ENCODE results near the gene UNC13C. TPM values are rescaled to one million over a fixed set of nuclear protein-coding genes. Genes with fewer than 3 reads are reported as not detected.

Gene UNC13C
- total and polyA plus RNA-seq, 2 of the 13 experiments (the other 11 are each of a cell fraction or from before 2014, with no cell fraction given), result 0.04 TPM; not detected in 1

GRCh38 chr15:54515664-54516582 is 537.7 kb downstream of the UNC13C start (continued):
- TF ChIP-seq MAFG (CRISPR knock-in tag; IDR thresholded peaks at IDR 0.05), result no peak
- no peak for TF ChIP-seq ZHX1 (CRISPR knock-in tag; IDR thresholded peaks at IDR 0.05; ENCODE audit: low read depth)
- no peak for TF ChIP-seq PLSCR1 (CRISPR knock-in tag; IDR thresholded peaks at IDR 0.05; ENCODE audit: borderline replicate concordance)

DNA sequence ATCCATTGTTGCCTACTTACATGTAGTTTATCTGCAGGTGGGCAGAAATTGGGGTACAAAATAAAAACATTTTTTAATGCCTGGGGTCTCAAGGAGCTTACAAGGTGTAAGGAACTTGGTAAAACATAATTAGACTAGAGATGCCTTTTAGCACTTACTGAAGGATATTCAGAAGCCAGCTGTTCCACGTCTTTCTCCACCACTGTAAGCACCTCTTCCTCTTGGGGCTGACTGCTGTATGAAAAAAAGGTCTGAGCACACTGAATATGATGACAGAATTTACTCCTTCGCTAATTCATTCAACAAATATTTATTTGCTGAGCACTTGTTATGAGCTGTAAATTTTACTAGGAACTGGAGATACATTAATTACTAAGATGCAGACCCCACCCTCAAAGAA is 539.1 kb downstream of the UNC13C start:
- ChIA-PET CTCF (ENCODE audit: low intra/inter-chr PET ratio, low total read pairs) (no interaction called here), POLR2A (no interaction called here)
- TF ChIP-seq ZNF574 (CRISPR knock-in tag; IDR thresholded peaks at IDR 0.05) (no peak), ZMYM2 (CRISPR knock-in tag; IDR thresholded peaks at IDR 0.05) (no peak)
- FAIRE-seq, result no peak
- 2% methylated on average over 2 of the region's 2 CpGs for WGBS (ENCODE audit: low lambda C conversion rate)
- no peaks in the 10 kb centered on the region for H3K36me3 ChIP-seq (replicated peaks in 1 of 2; ENCODE audit: control insufficient read depth in 1 of 2, insufficient read depth in 2 of 2, low read length in 2 of 2)
- H4K20me1 ChIP-seq (ENCODE audit: insufficient read depth, low read length), result no peaks in the 10 kb centered on the region
- no peak overlapping the region for H3K4me2 ChIP-seq (ENCODE audit: low read depth, low read length)
- no TSS peak for BruUV-seq (replicated peaks)
- no peaks in the 10 kb centered on the region for H3K9me3 ChIP-seq (ENCODE audit: low read length)
- H3K27ac ChIP-seq (ENCODE audit: extremely low read length, insufficient read depth, low read length), result no peak overlapping the region
- no peak overlapping the region for H3K4me3 ChIP-seq (replicated peaks in 1 of 3; ENCODE audit: insufficient read depth in 1 of 3, low read depth in 2 of 3, low read length in 3 of 3)
- H3K79me2 ChIP-seq (ENCODE audit: insufficient read depth, low read length), result no peaks in the 10 kb centered on the region
- ATAC-seq, result no peak
- in situ Hi-C loops (cut with HindIII; ENCODE audit: extremely low pct_ligation_motif_present, low pct_unique_long_range_greater_than_20kb), result no loop called here
- DNase-seq (ENCODE audit: low spot score), result no peak
- no peak overlapping the region for H2AFZ ChIP-seq (ENCODE audit: low read length)
- no peaks in the 10 kb centered on the region for H3K27me3 ChIP-seq (ENCODE audit: control insufficient read depth in 1 of 2, insufficient read depth in 2 of 2, low read length in 2 of 2)
- intact Hi-C loops (cut with micrococcal nuclease; ENCODE audit: unreplicated experiment), result no loop called here
- H3K9ac ChIP-seq (ENCODE audit: insufficient read depth, low read depth, low read length), result no peak overlapping the region
- no peaks in the 10 kb centered on the region for H3K4me1 ChIP-seq (ENCODE audit: insufficient read depth, low read length)
